ENCODE data around the gene C4BPB.
A peak's percentile ranks its signal among the peaks of the same experiment; 100 is the strongest.

Gene C4BPB

DNA sequence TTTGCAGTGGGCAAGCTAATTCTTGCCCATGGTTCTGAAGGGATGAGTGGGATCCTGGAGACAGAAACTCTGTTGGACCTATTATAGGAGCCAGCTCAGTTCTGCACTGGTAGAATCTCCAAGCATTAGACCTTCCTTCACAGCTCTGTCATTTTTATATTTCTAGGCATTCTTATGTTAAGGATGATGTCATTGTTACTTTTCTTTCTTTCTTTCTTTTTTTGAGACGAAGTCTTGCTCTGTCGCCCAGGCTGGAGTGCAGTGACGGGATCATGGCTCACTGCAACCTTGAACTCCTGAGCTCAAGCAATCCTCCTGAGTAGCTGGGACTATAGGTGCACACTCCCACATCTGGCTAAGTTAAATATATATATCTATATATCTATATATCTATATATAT is 28.1 kb upstream of the C4BPB start:
- no peak for DNase-seq

DNA sequence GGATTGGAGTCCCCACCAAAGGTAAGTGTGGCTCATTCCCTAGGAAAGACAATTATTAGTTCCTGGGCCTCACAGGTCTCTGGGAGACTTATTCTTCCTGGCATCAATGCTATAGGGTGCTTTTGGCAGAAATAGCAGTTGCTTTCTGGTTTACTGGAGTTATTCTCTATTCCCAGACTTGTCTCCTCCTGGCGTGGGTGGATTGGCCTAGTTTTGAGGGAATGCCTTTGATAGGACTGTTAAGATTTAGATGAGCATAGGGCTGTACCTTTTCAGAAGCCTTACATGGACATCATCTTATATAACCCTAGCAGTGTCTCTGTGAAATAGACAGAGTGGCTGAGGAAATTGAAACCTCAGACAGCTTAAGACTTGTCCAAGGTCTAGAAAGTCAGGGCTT is 26.6 kb upstream of the C4BPB start:
- DNase-seq, result no peak

- DNase-seq, result no peak
Observed at GRCh38 chr1:207063014-207063413, 25.6 kb upstream of the C4BPB start.

- DNase-seq, result no peak
Observed at GRCh38 chr1:207064561-207064960, 24.1 kb upstream of the C4BPB start.

DNA sequence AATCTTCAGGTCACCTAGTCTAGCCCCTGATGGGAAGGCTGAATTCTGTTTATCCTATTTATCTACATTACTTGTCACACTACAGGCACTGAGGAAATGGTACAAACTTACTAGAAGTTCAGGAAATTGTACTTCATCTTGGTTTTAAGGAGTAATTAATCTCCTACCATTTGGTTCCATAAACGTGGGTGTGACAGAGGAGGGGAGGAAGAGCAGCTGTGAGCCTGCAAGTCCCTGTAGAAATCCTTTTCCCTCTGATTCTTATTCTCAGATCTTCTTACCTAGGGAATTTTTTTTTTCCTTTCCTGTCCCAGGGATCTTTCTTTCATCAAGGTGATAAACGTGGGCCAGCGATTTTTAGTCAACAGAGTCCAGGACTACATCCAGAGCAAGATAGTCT is 21.5 kb upstream of the C4BPB start:
- no peak for DNase-seq

DNA sequence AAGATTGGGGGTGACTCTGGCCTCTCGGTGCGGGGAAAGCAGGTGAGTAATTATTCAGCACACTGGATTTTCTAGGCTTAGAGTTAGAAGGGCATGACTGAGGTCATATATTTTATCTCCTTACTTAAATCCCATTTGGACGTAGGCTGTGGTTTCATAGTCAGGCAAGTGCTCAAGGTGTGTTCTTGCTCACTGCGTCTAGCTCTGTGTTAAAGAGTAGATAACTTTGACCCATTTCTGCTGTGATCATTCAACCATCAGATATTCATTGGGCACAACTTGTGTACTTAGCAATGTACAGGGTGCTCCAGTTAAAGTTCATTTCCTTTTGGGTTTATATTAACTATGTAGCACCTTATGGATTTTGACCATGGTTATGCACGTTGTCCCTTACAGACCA is 21.0 kb upstream of the C4BPB start:
- no peak for DNase-seq

DNA sequence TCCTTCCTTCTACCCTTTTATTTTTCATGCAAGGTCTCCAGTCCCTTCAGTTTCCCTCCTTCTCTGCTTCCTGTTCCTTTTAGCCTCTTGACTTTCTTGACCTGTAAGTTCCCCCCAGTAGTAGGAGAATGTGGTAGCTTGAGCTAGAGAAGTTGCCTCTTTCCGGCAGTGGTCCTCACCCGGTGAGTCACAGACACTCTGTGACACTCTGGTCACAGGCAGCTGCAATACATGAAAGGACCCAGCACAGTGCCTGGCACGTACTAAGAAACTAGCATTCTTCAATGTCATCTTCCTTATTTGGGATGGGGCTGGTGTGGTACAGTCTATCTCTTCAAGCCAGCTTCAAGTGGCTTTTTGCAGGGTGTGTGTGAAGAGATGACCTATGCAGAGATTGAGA is 19.6 kb upstream of the C4BPB start:
- DNase-seq, result no peak

- DNase-seq, result no peak
Observed at GRCh38 chr1:207069858-207070506, 18.7 kb upstream of the C4BPB start.

DNA sequence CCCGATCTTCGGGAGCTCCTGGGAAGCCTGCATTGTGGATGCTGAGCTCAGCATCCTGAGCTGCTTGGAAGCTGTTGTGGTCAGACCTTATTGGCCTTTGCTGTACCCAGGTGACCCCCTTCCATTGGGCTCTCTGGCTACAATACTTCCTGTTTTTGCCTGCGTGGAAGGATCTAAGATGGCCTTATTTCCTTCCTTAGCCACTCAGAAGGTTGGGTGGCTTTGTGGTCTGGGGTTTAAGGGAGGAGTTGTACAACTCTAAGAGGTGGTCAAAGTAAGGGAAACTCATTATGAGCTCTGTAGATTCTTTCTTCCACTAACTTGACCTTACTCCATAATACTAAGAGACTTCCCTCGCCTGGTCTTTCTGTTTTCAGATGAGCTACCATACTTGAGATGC is 17.8 kb upstream of the C4BPB start:
- peak; percentile 41 for DNase-seq

GRCh38 chr1:207071426-207071825 is 17.2 kb upstream of the C4BPB start:
- no peak for DNase-seq

DNA sequence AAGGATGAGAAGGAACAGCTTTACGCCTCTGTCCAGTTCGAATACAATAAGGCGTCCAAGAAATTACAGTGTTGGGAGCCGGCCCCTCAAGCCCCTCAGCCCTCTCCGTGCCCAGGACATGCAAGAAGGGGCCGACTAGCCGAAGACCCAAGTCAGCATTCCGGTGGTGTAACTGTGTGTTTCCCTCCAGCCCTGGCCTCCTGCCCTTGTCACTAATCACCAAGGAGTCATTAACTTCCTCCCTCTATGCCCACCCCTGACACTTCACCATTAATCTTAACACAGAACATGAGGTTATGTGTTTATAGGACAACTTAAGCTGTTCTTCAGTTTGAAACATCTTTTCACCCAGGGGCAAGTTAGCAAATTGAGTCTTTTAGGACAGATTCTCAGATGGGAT is 16.4 kb upstream of the C4BPB start:
- no peak for DNase-seq

GRCh38 chr1:207073906-207074820 is 14.5 kb upstream of the C4BPB start:
- DNase-seq, result no peak

- no peak for DNase-seq
Observed at GRCh38 chr1:207076181-207076955, 12.3 kb upstream of the C4BPB start.

GRCh38 chr1:207077012-207077411 is 11.6 kb upstream of the C4BPB start:
- DNase-seq, result no peak

DNA sequence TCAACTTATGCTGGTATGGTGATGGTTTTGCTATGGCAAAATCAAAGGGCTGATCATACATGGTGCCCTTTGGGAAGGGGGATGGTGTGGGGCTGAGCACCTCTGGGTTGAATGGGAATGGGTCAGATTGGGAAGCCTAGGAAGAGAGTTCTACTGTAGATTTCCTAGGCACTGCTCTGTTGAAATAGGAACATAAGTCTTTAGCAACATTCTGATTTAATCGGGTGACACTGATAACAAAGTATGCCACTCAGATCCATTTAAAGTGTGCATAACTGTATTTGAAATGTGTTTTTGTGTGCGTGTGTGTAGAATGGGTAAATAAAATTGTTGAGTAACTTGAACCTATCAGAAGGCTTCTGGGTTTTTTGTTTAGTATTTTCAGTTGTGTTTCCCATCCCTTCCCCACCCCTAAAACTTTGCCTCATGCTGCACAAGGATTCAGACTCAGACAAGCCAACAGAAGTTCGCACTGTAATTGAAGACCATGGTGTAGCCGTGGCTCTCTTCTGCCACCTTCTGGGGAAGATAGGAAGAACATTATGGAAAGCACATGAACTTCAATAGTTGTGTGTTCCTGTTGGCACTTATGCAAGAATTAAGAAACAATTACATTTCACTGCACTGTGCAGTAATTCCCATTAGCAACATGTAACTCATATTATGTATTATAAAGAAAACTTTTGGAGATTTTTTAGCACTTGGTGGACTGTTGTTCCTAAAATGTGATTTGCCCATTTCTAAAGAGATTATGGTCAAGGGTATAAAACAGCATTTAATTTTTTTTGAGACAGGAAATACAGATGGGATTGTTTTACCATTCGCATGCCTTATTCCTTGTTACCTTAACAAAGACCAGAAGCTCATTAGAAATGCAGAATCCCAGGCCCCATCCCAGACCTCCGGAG is 10.9 kb upstream of the C4BPB start:
- peak; percentile 69 for DNase-seq

GRCh38 chr1:207078578-207079132 is 10.0 kb upstream of the C4BPB start:
- no peak for DNase-seq

- DNase-seq, result no peak
Observed at GRCh38 chr1:207079706-207080241, 8.9 kb upstream of the C4BPB start.

- no peak for DNase-seq
Observed at GRCh38 chr1:207081088-207081487, 7.6 kb upstream of the C4BPB start.

GRCh38 chr1:207081806-207082205 is 6.9 kb upstream of the C4BPB start:
- DNase-seq, result no peak

GRCh38 chr1:207084232-207084631 is 4.4 kb upstream of the C4BPB start:
- no peak for DNase-seq

DNA sequence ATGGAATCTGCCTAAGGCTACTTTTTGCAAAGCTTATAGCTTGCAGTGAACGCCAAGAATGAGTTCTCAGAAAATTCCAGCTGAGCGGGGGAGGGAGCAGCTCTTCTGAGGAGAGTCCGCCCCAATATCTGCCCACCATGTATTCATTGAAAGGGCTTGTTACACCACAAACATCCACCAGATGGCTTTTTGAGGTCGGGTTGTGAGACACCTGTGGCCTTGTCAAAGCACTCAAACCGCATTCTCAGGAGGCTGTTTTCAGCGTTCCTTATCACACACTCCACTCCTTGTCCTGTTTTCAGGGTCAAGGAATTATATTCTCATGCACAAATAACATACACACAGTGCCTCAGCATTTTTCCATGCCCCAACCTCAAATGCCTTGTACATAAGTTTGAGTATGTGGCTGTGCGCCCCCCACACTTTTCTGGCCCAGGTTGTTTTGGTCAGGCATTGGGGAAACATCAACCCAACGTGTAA is 3.9 kb upstream of the C4BPB start:
- DNase-seq, result peak; percentile 30

- DNase-seq, result no peak
Observed at GRCh38 chr1:207085887-207086286, 2.8 kb upstream of the C4BPB start.
